K562 (cell line): ENCODE results near the gene USP48. TPM values are rescaled to one million over a fixed set of nuclear protein-coding genes. Genes with fewer than 3 reads are reported as not detected.
A peak's percentile ranks its signal among the peaks of the same experiment; 100 is the strongest.

Source experiments
- CBFA2T2 ChIP-seq: fragments of 450-650 bp; conservative IDR thresholded peaks from 2 replicates; pipeline ENCODE4 v1.6.1; 2017; ENCODE audit warnings: mild to moderate bottlenecking
- CHCHD3 ChIP-seq: fragments of 250-450 bp; sonication (Bioruptor Pico); IDR thresholded peaks from 2 replicates; pipeline ENCODE4 v2.1.2; 2022; ENCODE audit warnings: mild to moderate bottlenecking
- CHD4 ChIP-seq: fragments of 200-600 bp; sonication (generic); IDR thresholded peaks from 3 replicates; pipeline ENCODE4 v1.6.1; 2012; ENCODE audit warnings: low read depth, mild to moderate bottlenecking, mixed read lengths, low read length, inconsistent platforms; ENCODE audit not compliant: insufficient read depth, insufficient replicate concordance, poor library complexity, severe bottlenecking
- DLX4 ChIP-seq: fragments of 250-450 bp; sonication (Bioruptor Pico); IDR thresholded peaks from 2 replicates; pipeline ENCODE4 v1.6.1; 2021; ENCODE audit warnings: mild to moderate bottlenecking
- ELK3 ChIP-seq: fragments of 450-650 bp; formaldehyde crosslinking; IDR thresholded peaks from 2 replicates; pipeline ENCODE4 v1.4.0; 2020; ENCODE audit warnings: mild to moderate bottlenecking
- ETV1 ChIP-seq: fragments of 450-650 bp; conservative IDR thresholded peaks from 2 replicates; pipeline ENCODE4 v1.6.1; 2016; ENCODE audit warnings: missing genetic modification characterization, control low read depth, low read depth, missing compliant biosample characterization
- FOXP1 ChIP-seq: sonication (generic); formaldehyde crosslinking; IDR thresholded peaks from 2 replicates; pipeline ENCODE4 v1.8.0; 2022; ENCODE audit warnings: mild to moderate bottlenecking, missing genetic modification reagents
- GABPA ChIP-seq: fragments of 200-800 bp; sonication (Bioruptor generic); conservative IDR thresholded peaks from 2 replicates; pipeline ENCODE4 v1.6.1; 2016; ENCODE audit warnings: low read depth, missing genetic modification characterization, missing compliant biosample characterization
- HDAC8 ChIP-seq: fragments of 450-650 bp; IDR thresholded peaks from 2 replicates; pipeline ENCODE4 v1.6.1; 2016; ENCODE audit warnings: mild to moderate bottlenecking, missing genetic modification characterization, moderate library complexity, missing compliant biosample characterization
- KLF6 ChIP-seq: fragments of 250-450 bp; sonication (Bioruptor Pico); IDR thresholded peaks from 2 replicates; pipeline ENCODE4 v1.4.0; 2020; ENCODE audit warnings: mild to moderate bottlenecking, moderate library complexity, borderline replicate concordance
- MXI1 ChIP-seq: IDR thresholded peaks from 2 replicates; pipeline ENCODE4 v1.6.1; 2011; ENCODE audit warnings: low read depth, mild to moderate bottlenecking, improper control_type of control experiment, low read length
- NELFE ChIP-seq: IDR thresholded peaks from 2 replicates; pipeline ENCODE4 v1.6.1; 2011; ENCODE audit warnings: mild to moderate bottlenecking; ENCODE audit not compliant: insufficient read depth, insufficient read length
- NFE2 ChIP-seq: IDR thresholded peaks from 2 replicates; pipeline ENCODE4 v1.6.1; 2014; ENCODE audit warnings: antibody characterized with exemption, low read depth
- NR3C1 ChIP-seq: sonication (generic); formaldehyde crosslinking; IDR thresholded peaks from 2 replicates; pipeline ENCODE4 v1.8.1; 2022; ENCODE audit warnings: missing genetic modification reagents
- OTX1 ChIP-seq: fragments of 450-650 bp; formaldehyde crosslinking; IDR thresholded peaks from 2 replicates; pipeline ENCODE4 v1.4.0; 2022; ENCODE audit warnings: mild to moderate bottlenecking
- POLR2B ChIP-seq: fragments of 450-650 bp; IDR thresholded peaks from 2 replicates; pipeline ENCODE4 v1.6.1; 2018; ENCODE audit warnings: low read depth; ENCODE audit not compliant: partially characterized antibody
- RBM25 ChIP-seq: fragments of 200-400 bp; formaldehyde crosslinking; IDR thresholded peaks from 2 replicates; pipeline ENCODE4 v1.6.1; 2018; ENCODE audit warnings: low read length, low read depth, moderate library complexity; ENCODE audit not compliant: severe bottlenecking
- SRSF1 ChIP-seq: fragments of 200-400 bp; formaldehyde crosslinking; IDR thresholded peaks from 2 replicates; pipeline ENCODE4 v1.6.1; 2017; ENCODE audit warnings: mild to moderate bottlenecking, low read depth, low read length, moderate library complexity
- TCF7 ChIP-seq: sonication (generic); IDR thresholded peaks from 2 replicates; pipeline ENCODE4 v1.6.1; 2016; ENCODE audit warnings: antibody characterized with exemption, borderline replicate concordance
- TEAD2 ChIP-seq: fragments of 450-650 bp; IDR thresholded peaks from 2 replicates; pipeline ENCODE4 v1.6.1; 2016; ENCODE audit warnings: missing genetic modification characterization, control low read depth, missing compliant biosample characterization
- TRIM24 ChIP-seq, 2 experiments: fragments of 450-650 bp; IDR thresholded peaks; 2 replicates each; pipeline ENCODE4 v1.6.1; 2016
- U2AF2 ChIP-seq: fragments of 200-400 bp; formaldehyde crosslinking; optimal IDR thresholded peaks from 2 replicates; pipeline ENCODE3; 2017; ENCODE audit warnings: low read depth, mild to moderate bottlenecking, low read length
- ZNF121 ChIP-seq: sonication (generic); formaldehyde crosslinking; conservative IDR thresholded peaks from 2 replicates; pipeline ENCODE4 v1.8.0; 2022; ENCODE audit warnings: missing genetic modification reagents
- ZNF124 ChIP-seq: sonication (generic); formaldehyde crosslinking; IDR thresholded peaks from 2 replicates; pipeline ENCODE4 v1.8.1; 2022; ENCODE audit warnings: missing genetic modification reagents
- ZNF217 ChIP-seq: sonication (generic); formaldehyde crosslinking; IDR thresholded peaks from 2 replicates; pipeline ENCODE4 v1.8.0; 2022; ENCODE audit warnings: mild to moderate bottlenecking, missing genetic modification reagents
- ZNF696 ChIP-seq: fragments of 250-450 bp; sonication (Bioruptor Pico); conservative IDR thresholded peaks from 2 replicates; pipeline ENCODE4 v1.4.0; 2020; ENCODE audit warnings: mild to moderate bottlenecking, moderate library complexity
- polyA plus RNA-seq, 8 experiments: library from polyadenylated mRNA; depleted of rRNA in 4 of 8; stranded (reverse) in 5 of 8; unstranded in 3 of 8; fragments of >200 nt; fragmentation: Nextera tagmentation in 2 of 8; fragmentation: Illumina TruSeq in 1 of 8; extraction: Ambion mirVana in 2 of 8; extraction: Trizol in 1 of 8; gene quantifications; 2 replicates each; pipeline versions ENCODE4 v1.2.1 to v1.2.3, GENCODE V29; 2011 to 2014; ENCODE audit warnings: inconsistent platforms in 1 of 8, missing spikeins in 1 of 8
- total RNA-seq, 7 experiments: library from RNA; depleted of rRNA in 6 of 7; stranded (reverse); fragments of >200 nt in 6 of 7; fragmentation: Illumina TruSeq in 2 of 7; extraction: Trizol in 2 of 7; gene quantifications; 2 replicates each; pipeline versions ENCODE4 v1.2.1 to v1.2.3, GENCODE V29; 2011 to 2021; ENCODE audit warnings: low replicate concordance in 1 of 7
- TF ChIP-seq, protein P1 (sequence below): sonication (generic); formaldehyde crosslinking; IDR thresholded peaks from 2 replicates; pipeline ENCODE4 v1.8.1; 2022; ENCODE audit warnings: missing genetic modification reagents

USP48 gene
- total and polyA plus RNA-seq, 9 of the 15 experiments (the other 6 are each of a cell fraction or from before 2014, with no cell fraction given), result 23.3 to 123 (median 106) TPM

DNA sequence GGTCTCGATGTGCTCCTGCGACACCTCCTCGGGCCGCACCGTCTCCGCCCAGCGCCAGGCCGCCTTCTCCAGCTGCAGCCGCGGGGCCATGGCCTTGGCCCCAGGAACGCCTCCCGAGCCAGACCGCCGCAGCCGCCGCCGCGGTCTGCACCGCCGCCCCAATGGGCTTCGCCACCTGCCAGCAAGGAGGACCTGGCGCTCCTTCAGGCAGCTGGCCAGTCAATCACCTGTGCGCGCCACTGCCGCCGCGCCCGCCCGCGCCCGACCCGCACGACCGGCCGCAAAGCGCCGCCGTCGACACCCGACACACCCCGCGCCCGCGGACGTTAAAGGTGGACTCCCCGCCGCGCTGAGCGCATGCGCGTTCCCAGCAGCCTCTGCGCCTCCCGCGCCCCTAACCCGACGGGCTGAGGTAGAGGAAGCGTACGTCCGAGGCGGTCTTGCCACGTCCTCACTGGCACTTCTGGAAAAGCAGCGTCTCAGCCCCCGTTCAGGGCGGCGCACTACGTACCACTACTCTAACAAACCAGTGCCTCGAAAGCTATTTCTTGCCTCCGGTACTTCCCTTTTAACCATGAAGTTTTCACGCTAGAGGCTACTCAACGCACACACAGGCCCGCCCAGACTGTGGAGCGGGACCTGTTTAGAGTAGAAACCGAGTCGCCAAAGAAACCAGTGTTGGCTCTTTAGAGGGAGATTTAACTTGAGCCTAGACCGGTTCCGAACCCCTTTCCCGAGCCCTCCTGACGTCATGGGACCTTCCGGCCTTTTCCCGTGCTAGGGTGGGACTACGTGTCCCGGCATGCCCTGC lies at the start of gene USP48 (continued):
- no peak for TF ChIP-seq KLF6 (CRISPR knock-in tag)
- TF ChIP-seq U2AF2, result no peak
- peak; percentile 91 for TF ChIP-seq GABPA (tag)
- TF ChIP-seq FOXP1 (CRISPR knock-in tag), result peak; percentile 99
- TF ChIP-seq TEAD2, result no peak
- no peak for TF ChIP-seq NELFE
- TF ChIP-seq NR3C1, result peak; percentile 70; the same call in 1 of the 2 replicates
- TF ChIP-seq POLR2B, result peak; percentile 99
- TF ChIP-seq TCF7, result no peak; the same call in 1 of the 2 replicates
- 0 out of 2 replicates have a peak, but pooled peaks have one; percentile 51 for TF ChIP-seq CHCHD3 (CRISPR knock-in tag)
- TF ChIP-seq ZNF217 (CRISPR knock-in tag), result no peak
- peak; percentile 79 for TF ChIP-seq ETV1 (tag)
- TF ChIP-seq NFE2, result no peak; the same call in 1 of the 2 replicates
- TF ChIP-seq CBFA2T2, result no peak
- peak; percentile 88 for TF ChIP-seq HDAC8 (tag)
- TF ChIP-seq ELK3 (CRISPR knock-in tag), result no peak
- TF ChIP-seq ZNF124 (CRISPR knock-in tag), result 0 out of 2 replicates have a peak, but pooled peaks have one; percentile 21
- peak; percentile 43; the same call in 1 of the 2 replicates for TF ChIP-seq MXI1
- TF ChIP-seq TRIM24 (IDR thresholded peaks at IDR 0.05), result peak in 1 of 2 experiments; percentile 66; a peak in 2 of 4 replicates
- TF ChIP-seq RBM25, result no peak
- TF ChIP-seq SRSF1, result no peak
- TF ChIP-seq OTX1 (CRISPR knock-in tag), result peak; percentile 16; the same call in 1 of the 2 replicates
- no peak for TF ChIP-seq ZNF696 (CRISPR knock-in tag)
- no peak for TF ChIP-seq DLX4 (CRISPR knock-in tag)
- TF ChIP-seq, protein P1, sequence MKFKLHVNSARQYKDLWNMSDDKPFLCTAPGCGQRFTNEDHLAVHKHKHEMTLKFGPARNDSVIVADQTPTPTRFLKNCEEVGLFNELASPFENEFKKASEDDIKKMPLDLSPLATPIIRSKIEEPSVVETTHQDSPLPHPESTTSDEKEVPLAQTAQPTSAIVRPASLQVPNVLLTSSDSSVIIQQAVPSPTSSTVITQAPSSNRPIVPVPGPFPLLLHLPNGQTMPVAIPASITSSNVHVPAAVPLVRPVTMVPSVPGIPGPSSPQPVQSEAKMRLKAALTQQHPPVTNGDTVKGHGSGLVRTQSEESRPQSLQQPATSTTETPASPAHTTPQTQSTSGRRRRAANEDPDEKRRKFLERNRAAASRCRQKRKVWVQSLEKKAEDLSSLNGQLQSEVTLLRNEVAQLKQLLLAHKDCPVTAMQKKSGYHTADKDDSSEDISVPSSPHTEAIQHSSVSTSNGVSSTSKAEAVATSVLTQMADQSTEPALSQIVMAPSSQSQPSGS (CRISPR knock-in tag), result no peak; the same call in 1 of the 2 replicates
- no peak for TF ChIP-seq CHD4
- TF ChIP-seq ZNF121 (CRISPR knock-in tag), result 0 out of 2 replicates have a peak, but pooled peaks have one; percentile 23
